Suprapubic skin (tissue), 4 donors: Measurements from ENCODE around the gene STAM2. TPM values are rescaled to one million over a fixed set of nuclear protein-coding genes. Genes with fewer than 3 reads are reported as not detected.
A peak's percentile ranks its signal among the peaks of the same experiment; 100 is the strongest.

ENCODE experiments used
- DNase-seq, 2 donors: peaks; one replicate each; pipeline ENCODE4 v3.0.0-alpha.2; 2019; ENCODE audit warnings: low spot score in 2 of 2
- H3K27ac ChIP-seq: fragments of 200-600 bp; sonication (generic); one replicate; pipeline ENCODE4 v1.5.1; 2019
- H3K27me3 ChIP-seq: fragments of 200-600 bp; sonication (generic); one replicate; pipeline ENCODE4 v1.5.1; 2019
- H3K36me3 ChIP-seq: fragments of 200-600 bp; sonication (generic); one replicate; pipeline ENCODE4 v1.5.1; 2019
- H3K4me1 ChIP-seq: fragments of 200-600 bp; sonication (generic); one replicate; pipeline ENCODE4 v1.5.1; 2019
- H3K4me3 ChIP-seq: fragments of 200-600 bp; sonication (generic); one replicate; pipeline ENCODE4 v1.5.1; 2019; ENCODE audit warnings: mild to moderate bottlenecking
- H3K9me3 ChIP-seq: fragments of 200-600 bp; sonication (generic); one replicate; pipeline ENCODE4 v1.5.1; 2019
- EP300 ChIP-seq: sonication (generic); formaldehyde crosslinking; IDR thresholded peaks from one replicate; pipeline ENCODE4 v1.6.1; 2017; ENCODE audit warnings: antibody characterized with exemption
- POLR2A ChIP-seq, 2 donors: fragments of 450-650 bp; IDR thresholded peaks; one replicate each; pipeline ENCODE4 v1.6.1; 2017; ENCODE audit warnings: antibody characterized with exemption in 2 of 2, mild to moderate bottlenecking in 2 of 2, moderate library complexity in 2 of 2
- POLR2AphosphoS5 ChIP-seq, 3 donors: sonication (generic); formaldehyde crosslinking; IDR thresholded peaks; one replicate each; pipeline ENCODE4 v1.6.1; 2017; ENCODE audit warnings: antibody characterized with exemption in 3 of 3
- WGBS: methylation state at CpG from one replicate; pipeline ENCODE4 v1.1.5; 2018; 5-methylcytosine and 5-hydroxymethylcytosine counted together
- total RNA-seq, 4 donors: library from RNA; depleted of rRNA; stranded (reverse); fragments of >200 nt; gene quantifications; one replicate each; pipeline ENCODE4 v1.1.0, GENCODE V29; 2016
- TF ChIP-seq, protein P1 (sequence below), 2 donors: fragments of 200-600 bp in 1 of 2; fragments of 450-650 bp in 1 of 2; sonication (generic) in 1 of 2; IDR thresholded peaks; one replicate each; pipeline ENCODE4 v1.5.1; 2016 to 2019; ENCODE audit warnings: antibody characterized with exemption in 2 of 2, mild to moderate bottlenecking in 1 of 2, moderate library complexity in 1 of 2

The STAM2 gene
- total RNA-seq, 4 donors from 2014 or later, result 27.4 to 42.2 (median 35.5) TPM

DNA sequence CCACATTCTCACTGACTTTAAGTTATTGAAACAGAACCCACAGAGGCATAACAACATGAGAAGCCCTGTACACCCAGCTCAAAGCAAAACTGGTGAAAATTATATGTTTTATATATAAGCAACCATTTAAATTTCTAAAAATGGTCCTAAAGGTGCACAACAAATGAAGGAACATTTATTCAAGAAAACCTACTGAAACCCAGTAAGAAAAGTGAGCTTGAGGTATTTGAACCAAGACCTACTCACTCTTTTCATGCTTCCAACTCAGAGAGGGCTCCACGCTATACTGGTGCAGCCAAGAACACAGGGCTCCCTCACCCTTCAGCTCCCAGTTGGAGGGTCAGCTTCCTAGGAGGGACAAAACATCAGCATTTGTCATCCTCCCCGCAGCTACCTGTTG is 74.6 kb downstream of the STAM2 start:
- DNase-seq, result no peak
- H3K27me3 ChIP-seq, result peaks cover 24% of the 10 kb centered on the region
- H3K27ac ChIP-seq, result no peak overlapping the region
- no peak overlapping the region for H3K4me3 ChIP-seq
- 100% methylated on average over 2 of the region's 2 CpGs for WGBS
- H3K9me3 ChIP-seq, result no peaks in the 10 kb centered on the region
- no peaks in the 10 kb centered on the region for H3K36me3 ChIP-seq
- TF ChIP-seq, protein P1, sequence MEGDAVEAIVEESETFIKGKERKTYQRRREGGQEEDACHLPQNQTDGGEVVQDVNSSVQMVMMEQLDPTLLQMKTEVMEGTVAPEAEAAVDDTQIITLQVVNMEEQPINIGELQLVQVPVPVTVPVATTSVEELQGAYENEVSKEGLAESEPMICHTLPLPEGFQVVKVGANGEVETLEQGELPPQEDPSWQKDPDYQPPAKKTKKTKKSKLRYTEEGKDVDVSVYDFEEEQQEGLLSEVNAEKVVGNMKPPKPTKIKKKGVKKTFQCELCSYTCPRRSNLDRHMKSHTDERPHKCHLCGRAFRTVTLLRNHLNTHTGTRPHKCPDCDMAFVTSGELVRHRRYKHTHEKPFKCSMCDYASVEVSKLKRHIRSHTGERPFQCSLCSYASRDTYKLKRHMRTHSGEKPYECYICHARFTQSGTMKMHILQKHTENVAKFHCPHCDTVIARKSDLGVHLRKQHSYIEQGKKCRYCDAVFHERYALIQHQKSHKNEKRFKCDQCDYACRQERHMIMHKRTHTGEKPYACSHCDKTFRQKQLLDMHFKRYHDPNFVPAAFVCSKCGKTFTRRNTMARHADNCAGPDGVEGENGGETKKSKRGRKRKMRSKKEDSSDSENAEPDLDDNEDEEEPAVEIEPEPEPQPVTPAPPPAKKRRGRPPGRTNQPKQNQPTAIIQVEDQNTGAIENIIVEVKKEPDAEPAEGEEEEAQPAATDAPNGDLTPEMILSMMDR (IDR thresholded peaks at IDR 0.05), result no peak
- TF ChIP-seq EP300 (no peak), POLR2A (IDR thresholded peaks at IDR 0.05) (no peak), POLR2AphosphoS5 (IDR thresholded peaks at IDR 0.05) (no peak)
- H3K4me1 ChIP-seq, result peaks cover 31% of the 10 kb centered on the region

DNA sequence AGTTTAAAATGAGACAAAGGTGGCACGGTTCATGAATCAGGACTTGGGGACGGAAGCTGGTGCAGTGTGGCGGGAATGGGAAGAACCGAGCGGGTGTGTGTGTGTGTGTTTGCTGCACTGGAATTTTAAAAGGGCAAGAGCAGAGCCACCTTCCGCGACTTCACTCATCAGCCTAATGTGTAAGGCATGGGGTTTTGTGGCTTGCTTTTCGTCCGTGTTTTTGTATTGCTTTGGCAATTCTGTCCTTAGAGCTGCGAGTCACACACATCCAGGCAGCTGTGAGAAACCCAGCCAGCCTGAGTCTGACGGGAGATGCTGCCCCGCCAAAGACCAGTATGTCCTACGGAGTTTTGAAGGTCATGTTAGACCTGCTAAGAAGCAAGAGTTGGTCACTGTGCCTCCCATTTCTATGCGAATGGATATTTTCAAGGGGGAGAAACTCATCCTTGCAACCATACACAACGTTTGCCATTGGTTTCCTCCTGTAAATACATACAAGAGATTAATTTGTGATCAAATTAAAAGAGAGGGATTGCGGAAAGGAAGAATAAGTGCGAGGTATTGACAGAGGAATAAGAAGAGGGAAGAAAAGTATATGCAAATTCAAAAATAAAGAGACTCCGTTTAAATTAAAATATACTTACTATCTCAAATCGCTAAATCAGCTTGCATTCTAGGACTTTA is 76.1 kb downstream of the STAM2 start:
- Histone ChIP-seq H3K27me3 (peaks cover 24% of the 10 kb centered on the region), H3K36me3 (no peaks in the 10 kb centered on the region), H3K27ac (no peak overlapping the region), H3K4me3 (peak overlapping the region; percentile 66), H3K4me1 (peaks cover 31% of the 10 kb centered on the region), H3K9me3 (no peaks in the 10 kb centered on the region)
- TF ChIP-seq POLR2A (IDR thresholded peaks at IDR 0.05) (no peak), POLR2AphosphoS5 (IDR thresholded peaks at IDR 0.05) (no peak), EP300 (no peak)
- TF ChIP-seq, protein P1 (IDR thresholded peaks at IDR 0.05), result no peak
- 14% methylated on average over 19 of the region's 19 CpGs for WGBS
- no peak for DNase-seq

DNA sequence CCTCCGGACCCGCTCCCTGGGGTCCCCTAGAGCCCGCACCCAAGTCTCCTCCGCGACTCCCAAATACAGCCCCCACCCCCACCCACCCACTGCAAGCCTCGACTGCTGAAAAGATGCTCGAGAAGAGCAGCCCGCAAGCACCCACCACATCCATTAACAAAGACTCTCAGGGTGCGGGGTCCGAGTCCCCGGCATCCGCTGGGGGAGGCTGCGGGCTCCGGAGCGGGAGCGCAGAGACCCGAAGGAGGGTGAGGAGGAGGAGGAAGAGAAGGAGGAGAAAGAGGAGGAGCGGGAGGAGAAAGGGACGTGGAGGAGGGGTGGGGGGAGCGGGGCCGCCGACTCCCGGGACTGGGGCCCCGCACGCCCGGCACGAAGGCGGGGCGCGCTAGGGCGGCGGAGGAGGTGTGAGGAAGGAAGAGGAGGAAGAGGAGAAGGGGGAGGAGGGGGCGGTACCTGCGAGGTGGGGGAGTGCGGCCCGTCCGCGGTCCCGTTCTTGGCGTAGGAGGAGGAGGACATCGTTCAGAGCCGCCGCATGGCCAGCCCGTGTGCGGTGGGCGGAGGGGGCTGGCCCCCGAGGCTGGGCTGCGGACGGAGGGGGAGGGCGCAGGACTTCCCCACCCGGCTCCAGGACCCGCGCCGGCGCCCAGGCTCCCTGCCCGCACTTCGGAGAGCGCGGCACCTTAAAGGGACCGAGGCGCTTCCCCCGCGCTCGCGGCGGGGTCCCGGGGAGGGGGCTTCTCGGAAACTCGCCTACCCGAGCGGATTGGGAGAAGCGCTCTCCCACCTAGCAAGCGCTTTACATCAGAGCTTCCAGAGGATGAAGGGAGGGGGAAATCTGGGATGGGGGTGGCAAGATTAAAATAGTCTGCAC is 76.8 kb downstream of the STAM2 start, which contains the start of gene CACNB4:
Gene CACNB4, minus strand, starts transcription at position 549 of the 871 bp plus-strand sequence.
- Histone ChIP-seq H3K9me3 (no peaks in the 10 kb centered on the region), H3K4me1 (peaks cover 31% of the 10 kb centered on the region), H3K4me3 (peak within 1 kb of the TSS; percentile 66), H3K36me3 (no peaks in the 10 kb centered on the region), H3K27me3 (peaks cover 24% of the 10 kb centered on the region), H3K27ac (peak within 1 kb of the TSS; percentile 62)
- WGBS, result under 1% methylated on average over 47 of the region's 73 CpGs
- TF ChIP-seq, protein P1 (IDR thresholded peaks at IDR 0.05), result no peak
- TF ChIP-seq EP300 (no peak), POLR2A (IDR thresholded peaks at IDR 0.05) (no peak), POLR2AphosphoS5 (IDR thresholded peaks at IDR 0.05) (no peak)
- no peak for DNase-seq

DNA sequence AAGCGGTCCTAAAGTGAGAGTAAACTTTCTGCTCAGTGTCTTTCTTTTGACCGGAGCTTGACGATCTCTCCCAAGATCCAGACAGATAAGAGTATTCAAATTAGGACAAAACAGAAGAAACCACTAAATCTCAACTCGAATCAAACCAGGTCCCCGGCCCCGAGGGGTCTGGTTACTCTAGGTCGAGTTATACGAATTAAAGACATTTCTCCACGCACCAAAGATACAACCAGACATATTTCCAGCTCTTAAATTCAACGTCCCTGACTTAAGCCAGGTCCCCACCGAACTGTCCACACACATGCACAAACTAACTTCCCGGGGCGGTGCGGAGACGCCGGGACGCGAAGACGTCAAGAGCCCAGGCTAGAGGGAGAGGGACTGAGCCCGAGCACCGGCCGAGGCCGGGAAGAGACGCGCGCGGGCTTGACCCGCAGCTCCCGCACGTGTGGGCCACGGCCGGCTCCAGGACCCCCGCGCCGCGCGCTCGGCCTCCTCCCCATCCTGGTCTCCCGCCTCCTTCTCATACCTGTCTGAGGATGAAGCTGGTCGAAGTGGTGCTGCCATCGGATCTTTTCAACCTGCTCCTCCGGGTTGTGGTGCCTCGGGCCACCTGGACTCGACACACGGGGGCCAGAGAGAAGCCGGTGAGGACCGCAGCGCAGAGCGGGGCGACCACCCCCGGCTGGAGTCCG is 77.6 kb downstream of the STAM2 start:
- Histone ChIP-seq H3K27ac (peak overlapping the region; percentile 62), H3K36me3 (no peaks in the 10 kb centered on the region), H3K4me1 (peaks cover 35% of the 10 kb centered on the region), H3K4me3 (peak overlapping the region; percentile 66), H3K27me3 (peaks cover 24% of the 10 kb centered on the region), H3K9me3 (no peaks in the 10 kb centered on the region)
- TF ChIP-seq POLR2A (IDR thresholded peaks at IDR 0.05), result no peak
- TF ChIP-seq, protein P1 (IDR thresholded peaks at IDR 0.05), result no peak
- no peak for TF ChIP-seq EP300
- TF ChIP-seq POLR2AphosphoS5 (IDR thresholded peaks at IDR 0.05), result no peak
- DNase-seq, result peak; percentile 68 to 80
- 0% methylated on average over 15 of the region's 52 CpGs for WGBS
